SH-SY5Y (cell line): ENCODE data around the gene ADGB.

Experiments used
- GATA2 ChIP-seq: IDR thresholded peaks from 2 replicates; pipeline ENCODE4 v1.6.1; 2011; ENCODE audit warnings: mild to moderate bottlenecking, low read depth, low read length
- GATA3 ChIP-seq: IDR thresholded peaks from 2 replicates; pipeline ENCODE4 v1.6.1; 2011; ENCODE audit warnings: low read depth, mild to moderate bottlenecking, low read length, moderate library complexity

- no peak for TF ChIP-seq GATA3
- no peak for TF ChIP-seq GATA2
These were observed 11.3 kb upstream of the ADGB start for GRCh38 chr6:146587459-146587858.
